Uterus (tissue), 2 donors: ENCODE measurements around the gene CDH15.

Experiments
- POLR2A ChIP-seq, 2 donors: fragments of 450-650 bp; IDR thresholded peaks; one replicate each; pipeline ENCODE4 v1.6.1; 2016; ENCODE audit warnings: antibody characterized with exemption in 2 of 2, mild to moderate bottlenecking in 1 of 2, moderate library complexity in 1 of 2
- TF ChIP-seq, protein P1 (sequence below), 4 experiments: fragments of 200-600 bp in 2 of 4; fragments of 450-650 bp in 2 of 4; sonication (generic) in 2 of 4; IDR thresholded peaks; one replicate each; pipeline ENCODE4 v1.5.1; 2016 to 2019; ENCODE audit warnings: antibody characterized with exemption in 4 of 4, mild to moderate bottlenecking in 2 of 4, moderate library complexity in 1 of 4

- TF ChIP-seq, protein P1, sequence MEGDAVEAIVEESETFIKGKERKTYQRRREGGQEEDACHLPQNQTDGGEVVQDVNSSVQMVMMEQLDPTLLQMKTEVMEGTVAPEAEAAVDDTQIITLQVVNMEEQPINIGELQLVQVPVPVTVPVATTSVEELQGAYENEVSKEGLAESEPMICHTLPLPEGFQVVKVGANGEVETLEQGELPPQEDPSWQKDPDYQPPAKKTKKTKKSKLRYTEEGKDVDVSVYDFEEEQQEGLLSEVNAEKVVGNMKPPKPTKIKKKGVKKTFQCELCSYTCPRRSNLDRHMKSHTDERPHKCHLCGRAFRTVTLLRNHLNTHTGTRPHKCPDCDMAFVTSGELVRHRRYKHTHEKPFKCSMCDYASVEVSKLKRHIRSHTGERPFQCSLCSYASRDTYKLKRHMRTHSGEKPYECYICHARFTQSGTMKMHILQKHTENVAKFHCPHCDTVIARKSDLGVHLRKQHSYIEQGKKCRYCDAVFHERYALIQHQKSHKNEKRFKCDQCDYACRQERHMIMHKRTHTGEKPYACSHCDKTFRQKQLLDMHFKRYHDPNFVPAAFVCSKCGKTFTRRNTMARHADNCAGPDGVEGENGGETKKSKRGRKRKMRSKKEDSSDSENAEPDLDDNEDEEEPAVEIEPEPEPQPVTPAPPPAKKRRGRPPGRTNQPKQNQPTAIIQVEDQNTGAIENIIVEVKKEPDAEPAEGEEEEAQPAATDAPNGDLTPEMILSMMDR (IDR thresholded peaks at IDR 0.05) = no peak
- TF ChIP-seq POLR2A (IDR thresholded peaks at IDR 0.05) = no peak
These were observed 26.0 kb upstream of the CDH15 start for GRCh38 chr16:89145406-89146161.
